Measurements from ENCODE around the gene VEPH1. TPM values are rescaled to one million over a fixed set of nuclear protein-coding genes. Genes with fewer than 3 reads are reported as not detected.

The VEPH1 gene
- total RNA-seq, 1 donor from 2014 or later = not detected

GRCh38 chr3:157406394-157406793 lies 96.8 kb downstream of the VEPH1 start:
- Mint-ChIP-seq H3K4me3 (no peak overlapping the region), H3K27me3 (ENCODE audit: insufficient read depth) (no peaks in the 10 kb centered on the region), H3K36me3 (ENCODE audit: low read depth) (no peaks in the 10 kb centered on the region), H3K27ac (no peak overlapping the region), H3K9me3 (no peaks in the 10 kb centered on the region), H3K4me1 (ENCODE audit: low read depth) (no peaks in the 10 kb centered on the region)
- intact Hi-C loops (cut with micrococcal nuclease) = no loop called here
- no peak for DNase-seq (ENCODE audit: low spot score)

GRCh38 chr3:157405457-157405856 lies 97.8 kb downstream of the VEPH1 start:
- no peak for DNase-seq (ENCODE audit: low spot score)
- H3K9me3 Mint-ChIP-seq = no peaks in the 10 kb centered on the region
- intact Hi-C loops (cut with micrococcal nuclease) = no loop called here
- no peak overlapping the region for H3K4me3 Mint-ChIP-seq
- H3K27ac Mint-ChIP-seq = no peak overlapping the region
- H3K4me1 Mint-ChIP-seq (ENCODE audit: low read depth) = no peaks in the 10 kb centered on the region
- no peaks in the 10 kb centered on the region for H3K36me3 Mint-ChIP-seq (ENCODE audit: low read depth)
- no peaks in the 10 kb centered on the region for H3K27me3 Mint-ChIP-seq (ENCODE audit: insufficient read depth)

GRCh38 chr3:157404381-157404780 lies 98.8 kb downstream of the VEPH1 start:
- H3K4me3 Mint-ChIP-seq = no peak overlapping the region
- no peak for DNase-seq (ENCODE audit: low spot score)
- no peak overlapping the region for H3K27ac Mint-ChIP-seq
- H3K27me3 Mint-ChIP-seq (ENCODE audit: insufficient read depth) = no peaks in the 10 kb centered on the region
- intact Hi-C loops (cut with micrococcal nuclease) = no loop called here
- no peaks in the 10 kb centered on the region for H3K9me3 Mint-ChIP-seq
- H3K4me1 Mint-ChIP-seq (ENCODE audit: low read depth) = no peaks in the 10 kb centered on the region
- no peaks in the 10 kb centered on the region for H3K36me3 Mint-ChIP-seq (ENCODE audit: low read depth)

- Mint-ChIP-seq H3K36me3 (ENCODE audit: low read depth) (no peaks in the 10 kb centered on the region), H3K4me3 (no peak overlapping the region), H3K4me1 (ENCODE audit: low read depth) (no peaks in the 10 kb centered on the region), H3K9me3 (no peaks in the 10 kb centered on the region), H3K27ac (no peak overlapping the region), H3K27me3 (ENCODE audit: insufficient read depth) (peaks cover 2% of the 10 kb centered on the region)
- intact Hi-C loops (cut with micrococcal nuclease) = no loop called here
- no peak for DNase-seq (ENCODE audit: low spot score)
These were observed 104.6 kb downstream of the VEPH1 start for GRCh38 chr3:157398598-157398997.

GRCh38 chr3:157394411-157394810 lies 108.8 kb downstream of the VEPH1 start:
- Mint-ChIP-seq H3K27me3 (ENCODE audit: insufficient read depth) (peaks cover 2% of the 10 kb centered on the region), H3K27ac (no peak overlapping the region), H3K36me3 (ENCODE audit: low read depth) (no peaks in the 10 kb centered on the region), H3K9me3 (no peaks in the 10 kb centered on the region), H3K4me3 (no peak overlapping the region), H3K4me1 (ENCODE audit: low read depth) (no peaks in the 10 kb centered on the region)
- intact Hi-C loops (cut with micrococcal nuclease) = no loop called here
- no peak for DNase-seq (ENCODE audit: low spot score)

GRCh38 chr3:157393113-157393512 lies 110.1 kb downstream of the VEPH1 start:
- no peaks in the 10 kb centered on the region for H3K36me3 Mint-ChIP-seq (ENCODE audit: low read depth)
- intact Hi-C loops (cut with micrococcal nuclease) = no loop called here

GRCh38 chr3:157392104-157392503 lies 111.1 kb downstream of the VEPH1 start:
- no peaks in the 10 kb centered on the region for H3K9me3 Mint-ChIP-seq
- no peak for DNase-seq (ENCODE audit: low spot score)
- intact Hi-C loops (cut with micrococcal nuclease) = no loop called here
- H3K27ac Mint-ChIP-seq = no peak overlapping the region
- no peak overlapping the region for H3K4me3 Mint-ChIP-seq
- no peaks in the 10 kb centered on the region for H3K4me1 Mint-ChIP-seq (ENCODE audit: low read depth)
- peaks cover 4% of the 10 kb centered on the region for H3K27me3 Mint-ChIP-seq (ENCODE audit: insufficient read depth)
- H3K36me3 Mint-ChIP-seq (ENCODE audit: low read depth) = no peaks in the 10 kb centered on the region

More at GRCh38 chr3:157393113-157393512, 110.1 kb downstream of the VEPH1 start:
- Mint-ChIP-seq H3K9me3 (no peaks in the 10 kb centered on the region), H3K4me3 (no peak overlapping the region), H3K27me3 (ENCODE audit: insufficient read depth) (peaks cover 2% of the 10 kb centered on the region), H3K4me1 (ENCODE audit: low read depth) (no peaks in the 10 kb centered on the region), H3K27ac (no peak overlapping the region)
- no peak for DNase-seq (ENCODE audit: low spot score)

- no peaks in the 10 kb centered on the region for H3K36me3 Mint-ChIP-seq (ENCODE audit: low read depth)
- no peak for DNase-seq (ENCODE audit: low spot score)
- H3K4me1 Mint-ChIP-seq (ENCODE audit: low read depth) = no peaks in the 10 kb centered on the region
- H3K4me3 Mint-ChIP-seq = no peak overlapping the region
- H3K27ac Mint-ChIP-seq = no peak overlapping the region
- intact Hi-C loops (cut with micrococcal nuclease) = no loop called here
- peaks cover 4% of the 10 kb centered on the region for H3K27me3 Mint-ChIP-seq (ENCODE audit: insufficient read depth)
- no peaks in the 10 kb centered on the region for H3K9me3 Mint-ChIP-seq
These were observed 112.3 kb downstream of the VEPH1 start for GRCh38 chr3:157390713-157391515.

GRCh38 chr3:157388976-157389375 lies 114.2 kb downstream of the VEPH1 start:
- Mint-ChIP-seq H3K9me3 (no peaks in the 10 kb centered on the region), H3K27ac (no peak overlapping the region), H3K27me3 (ENCODE audit: insufficient read depth) (peaks cover 2% of the 10 kb centered on the region), H3K4me3 (no peak overlapping the region), H3K36me3 (ENCODE audit: low read depth) (no peaks in the 10 kb centered on the region), H3K4me1 (ENCODE audit: low read depth) (no peaks in the 10 kb centered on the region)
- intact Hi-C loops (cut with micrococcal nuclease) = no loop called here
- DNase-seq (ENCODE audit: low spot score) = no peak

- H3K36me3 Mint-ChIP-seq (ENCODE audit: low read depth) = no peaks in the 10 kb centered on the region
- no peak for DNase-seq (ENCODE audit: low spot score)
- intact Hi-C loops (cut with micrococcal nuclease) = no loop called here
- no peaks in the 10 kb centered on the region for H3K9me3 Mint-ChIP-seq
- H3K27me3 Mint-ChIP-seq (ENCODE audit: insufficient read depth) = peaks cover 3% of the 10 kb centered on the region
- no peak overlapping the region for H3K27ac Mint-ChIP-seq
- no peaks in the 10 kb centered on the region for H3K4me1 Mint-ChIP-seq (ENCODE audit: low read depth)
- H3K4me3 Mint-ChIP-seq = no peak overlapping the region
These were observed 115.3 kb downstream of the VEPH1 start for GRCh38 chr3:157387708-157388435.

- H3K4me1 Mint-ChIP-seq (ENCODE audit: low read depth) = no peaks in the 10 kb centered on the region
- peaks cover 3% of the 10 kb centered on the region for H3K27me3 Mint-ChIP-seq (ENCODE audit: insufficient read depth)
- no peak for DNase-seq (ENCODE audit: low spot score)
- no peaks in the 10 kb centered on the region for H3K9me3 Mint-ChIP-seq
- no peaks in the 10 kb centered on the region for H3K36me3 Mint-ChIP-seq (ENCODE audit: low read depth)
- intact Hi-C loops (cut with micrococcal nuclease) = no loop called here
- no peak overlapping the region for H3K4me3 Mint-ChIP-seq
- H3K27ac Mint-ChIP-seq = no peak overlapping the region
These were observed 118.7 kb downstream of the VEPH1 start for GRCh38 chr3:157384491-157384890.

GRCh38 chr3:157384031-157384430 lies 119.2 kb downstream of the VEPH1 start:
- Mint-ChIP-seq H3K4me3 (no peak overlapping the region), H3K27me3 (ENCODE audit: insufficient read depth) (peaks cover 3% of the 10 kb centered on the region), H3K4me1 (ENCODE audit: low read depth) (no peaks in the 10 kb centered on the region), H3K36me3 (ENCODE audit: low read depth) (no peaks in the 10 kb centered on the region), H3K9me3 (no peaks in the 10 kb centered on the region), H3K27ac (no peak overlapping the region)
- intact Hi-C loops (cut with micrococcal nuclease) = no loop called here
- DNase-seq (ENCODE audit: low spot score) = no peak

- H3K4me1 Mint-ChIP-seq (ENCODE audit: low read depth) = no peaks in the 10 kb centered on the region
- no peaks in the 10 kb centered on the region for H3K9me3 Mint-ChIP-seq
- peaks cover 2% of the 10 kb centered on the region for H3K27me3 Mint-ChIP-seq (ENCODE audit: insufficient read depth)
- intact Hi-C loops (cut with micrococcal nuclease) = no loop called here
- no peak overlapping the region for H3K27ac Mint-ChIP-seq
- DNase-seq (ENCODE audit: low spot score) = no peak
- no peak overlapping the region for H3K4me3 Mint-ChIP-seq
- H3K36me3 Mint-ChIP-seq (ENCODE audit: low read depth) = no peaks in the 10 kb centered on the region
These were observed 121.6 kb downstream of the VEPH1 start for GRCh38 chr3:157381606-157382005.
